ENCODE results near the gene SLC35A2. TPM values are rescaled to one million over a fixed set of nuclear protein-coding genes. Genes with fewer than 3 reads are reported as not detected.
"Not testable (repeated sequence)": the region's sequence is repeated elsewhere in the genome, so short reads cannot be mapped to it uniquely, and the experiment has no call there.

The SLC35A2 gene
- total RNA-seq, 2 donors from 2014 or later: 18.3 to 22.2 TPM

DNA sequence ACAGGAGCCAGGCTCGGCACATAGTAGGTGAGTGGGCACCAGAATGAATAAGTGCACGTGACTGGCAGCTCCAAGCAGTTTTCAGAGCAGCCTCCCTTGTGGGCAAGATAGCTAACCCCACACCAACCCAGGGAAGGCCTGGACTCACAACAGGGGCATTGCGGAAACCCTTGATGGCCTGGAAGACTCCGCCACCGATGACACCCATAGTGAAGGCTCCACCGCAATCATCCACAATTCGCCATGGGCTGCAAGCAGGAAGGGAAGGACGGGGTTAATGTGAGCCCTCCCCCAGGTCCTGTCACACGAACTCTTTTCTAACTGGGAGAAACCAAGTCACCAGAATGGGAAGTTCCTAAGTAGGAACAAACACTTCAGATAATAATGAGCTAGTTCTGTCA lies 14.8 kb downstream of the SLC35A2 start:
- H3K27ac Mint-ChIP-seq: peak overlapping the region; percentile 94 to 96
- ATAC-seq (no peak), DNase-seq (ENCODE audit: low spot score in 2 of 2) (no peak)
- no peaks in the 10 kb centered on the region for H3K9me3 Mint-ChIP-seq
- peaks cover 0 to 16% of the 10 kb centered on the region in 2 donors for H3K36me3 Mint-ChIP-seq

DNA sequence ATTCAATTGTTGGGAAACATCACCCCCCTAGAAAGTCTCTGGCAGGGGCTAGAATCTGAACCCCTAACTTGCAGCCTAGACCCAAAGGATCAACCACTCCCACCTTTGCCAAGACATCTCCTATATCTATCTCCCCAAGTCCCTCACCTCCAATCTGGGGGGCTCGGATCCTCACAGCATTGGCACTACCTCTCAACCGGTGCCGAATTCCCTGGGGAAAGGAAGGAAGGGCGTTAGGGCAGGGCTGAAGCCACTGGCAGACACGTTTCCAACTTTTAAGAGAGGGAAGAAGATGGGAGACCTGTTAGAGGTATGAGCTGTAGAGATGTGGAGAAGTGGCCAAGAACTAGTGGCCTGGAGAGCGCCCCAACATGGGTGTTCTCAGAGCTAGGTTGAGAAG lies 16.6 kb downstream of the SLC35A2 start:
- DNase-seq (ENCODE audit: low spot score in 2 of 2) (no peak), ATAC-seq (no peak)
- Mint-ChIP-seq H3K36me3 (peaks cover 0 to 16% of the 10 kb centered on the region in 2 donors), H3K27ac (peak overlapping the region in 1 of 2 donors; percentile 38), H3K9me3 (no peaks in the 10 kb centered on the region)

DNA sequence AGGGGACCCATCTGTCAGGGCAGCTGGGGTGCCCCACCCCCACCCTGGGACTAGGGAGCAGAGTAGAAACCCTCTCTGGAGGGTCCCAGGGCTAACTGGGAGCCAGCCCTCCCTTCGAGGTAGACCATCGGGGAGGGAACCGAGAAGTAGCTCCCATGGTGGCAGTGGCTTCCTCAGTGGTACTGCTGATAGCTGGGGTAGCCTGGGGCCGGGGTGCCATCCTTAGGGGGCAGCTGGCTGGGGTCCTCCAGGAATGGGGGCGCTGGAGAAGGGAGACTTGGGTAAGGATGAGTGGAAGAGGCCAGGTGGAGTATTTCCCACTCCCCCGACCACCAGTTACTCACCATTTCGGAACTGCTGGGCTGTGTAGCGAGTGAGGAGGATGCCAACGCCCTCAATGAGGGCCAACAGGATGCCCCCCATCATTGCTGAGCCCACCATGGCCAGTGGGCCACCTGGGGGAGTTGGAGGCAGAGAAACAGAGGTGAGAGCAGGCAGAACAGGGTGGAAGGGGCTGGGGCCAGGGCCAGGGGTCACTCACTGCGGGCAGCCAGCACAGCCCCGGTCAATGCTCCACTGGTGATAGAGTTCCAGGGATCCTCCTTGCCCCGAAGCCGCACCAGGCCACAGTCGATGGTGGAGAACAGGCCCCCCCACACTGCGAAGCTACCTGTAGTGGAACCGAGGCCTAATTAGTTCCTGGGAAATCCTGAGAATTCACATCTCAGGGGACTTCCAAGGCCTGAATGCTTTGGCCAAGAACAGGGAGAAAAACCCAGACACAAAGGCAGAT lies 17.7 kb downstream of the SLC35A2 start:
- Mint-ChIP-seq H3K27ac (peak overlapping the region; percentile 14 to 66), H3K36me3 (peaks cover 0 to 16% of the 10 kb centered on the region in 2 donors), H3K9me3 (no peaks in the 10 kb centered on the region)
- no peak for DNase-seq (ENCODE audit: low spot score in 2 of 2)
- ATAC-seq: no peak

DNA sequence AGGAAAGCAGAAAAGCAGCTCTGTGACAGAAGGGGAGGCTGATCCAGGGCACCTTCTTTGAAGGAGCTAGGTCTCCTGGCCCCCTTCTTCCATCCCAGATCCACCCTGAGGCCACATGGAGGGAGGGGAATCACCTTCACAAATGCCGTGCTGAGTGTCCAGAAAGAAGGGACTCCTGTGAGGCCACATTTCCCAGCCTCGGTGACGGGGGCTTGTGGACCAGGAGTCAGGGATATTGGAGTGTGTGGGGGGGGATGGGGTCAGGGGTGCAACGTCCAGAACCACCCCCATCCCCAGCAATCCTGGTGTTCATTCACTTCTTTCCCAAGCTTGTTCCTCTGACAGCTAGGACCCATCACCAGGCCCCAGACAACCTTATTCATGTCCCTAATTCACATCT lies 18.6 kb downstream of the SLC35A2 start:
- Mint-ChIP-seq H3K9me3 (no peaks in the 10 kb centered on the region), H3K27ac (no peak overlapping the region), H3K36me3 (peaks cover 0 to 11% of the 10 kb centered on the region in 2 donors)
- no peak for ATAC-seq
- DNase-seq (ENCODE audit: low spot score in 2 of 2): no peak

DNA sequence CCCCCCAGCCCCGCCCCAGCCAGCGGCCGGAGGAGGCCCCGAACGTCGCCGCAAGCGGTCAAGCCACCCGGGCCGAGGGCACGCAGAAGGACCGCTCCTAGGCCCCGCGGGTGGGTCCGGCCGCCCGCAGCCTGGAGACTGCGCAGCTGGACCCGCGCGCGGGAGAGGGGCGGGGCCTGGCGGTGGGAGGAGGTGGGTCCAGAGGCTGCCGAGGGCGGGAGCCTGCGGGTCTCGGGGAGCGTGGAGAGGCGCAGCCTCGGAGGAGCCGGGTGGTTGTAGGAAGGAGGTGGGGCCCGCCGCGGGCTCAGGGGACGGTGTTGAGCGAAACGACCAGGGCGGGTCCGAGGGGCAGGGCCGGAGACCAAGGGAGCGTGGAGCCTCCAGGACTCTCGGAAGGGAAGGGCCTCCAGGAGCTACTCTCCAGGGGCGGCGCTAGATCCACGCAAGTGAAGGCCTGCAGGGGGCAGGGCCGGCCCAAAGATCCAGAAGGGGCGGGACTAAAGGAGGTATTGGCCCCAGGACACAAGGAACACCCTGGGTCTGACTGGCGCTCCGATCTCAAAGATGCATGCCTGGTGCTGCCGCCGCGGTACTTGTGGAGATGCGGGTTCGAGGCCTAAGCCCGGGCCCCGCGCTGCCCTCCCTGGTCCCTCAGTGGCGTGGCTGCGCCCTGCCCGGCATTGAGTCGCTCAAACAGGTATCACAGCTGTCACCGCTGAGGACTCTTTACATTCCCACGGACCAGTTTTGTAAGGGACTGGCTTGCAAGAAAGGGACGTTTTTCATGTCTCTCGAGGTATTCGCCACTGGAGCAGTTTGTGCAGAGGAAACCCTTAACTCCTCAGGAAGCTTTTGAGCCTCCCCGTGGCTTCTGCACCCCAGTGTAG lies 19.8 kb downstream of the SLC35A2 start:
- peak; percentile 71 to 82 for DNase-seq (ENCODE audit: low spot score in 2 of 2)
- Mint-ChIP-seq H3K27ac (peak overlapping the region in 1 of 2 donors; percentile 86), H3K36me3 (no peaks in the 10 kb centered on the region), H3K9me3 (no peaks in the 10 kb centered on the region)
- peak; percentile 90 to 91 for ATAC-seq

DNA sequence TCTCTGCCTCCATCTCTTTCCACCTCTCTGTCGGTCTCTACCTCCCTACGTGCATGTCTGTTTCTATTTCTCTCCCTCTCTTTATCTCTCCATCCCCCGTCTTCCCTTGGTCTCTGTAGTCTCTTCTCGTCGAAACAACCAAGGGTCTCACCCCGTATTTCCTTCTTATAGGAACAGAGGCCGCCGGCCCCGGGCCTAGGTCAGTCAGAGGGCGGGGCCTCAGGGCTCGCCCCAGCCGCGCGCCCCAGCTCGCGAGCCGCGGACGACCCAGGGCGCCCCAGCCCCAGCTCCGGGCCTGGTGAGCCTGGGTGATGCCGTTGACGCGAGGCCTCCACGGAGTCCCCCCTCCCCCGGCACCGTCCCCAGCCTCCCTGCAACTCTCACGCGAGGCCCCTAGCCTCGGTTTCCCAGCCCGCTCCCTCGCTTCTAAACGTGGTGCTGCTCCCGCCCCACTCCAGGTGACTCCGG lies 20.5 kb downstream of the SLC35A2 start:
- ATAC-seq: peak; percentile 55 to 60

DNA sequence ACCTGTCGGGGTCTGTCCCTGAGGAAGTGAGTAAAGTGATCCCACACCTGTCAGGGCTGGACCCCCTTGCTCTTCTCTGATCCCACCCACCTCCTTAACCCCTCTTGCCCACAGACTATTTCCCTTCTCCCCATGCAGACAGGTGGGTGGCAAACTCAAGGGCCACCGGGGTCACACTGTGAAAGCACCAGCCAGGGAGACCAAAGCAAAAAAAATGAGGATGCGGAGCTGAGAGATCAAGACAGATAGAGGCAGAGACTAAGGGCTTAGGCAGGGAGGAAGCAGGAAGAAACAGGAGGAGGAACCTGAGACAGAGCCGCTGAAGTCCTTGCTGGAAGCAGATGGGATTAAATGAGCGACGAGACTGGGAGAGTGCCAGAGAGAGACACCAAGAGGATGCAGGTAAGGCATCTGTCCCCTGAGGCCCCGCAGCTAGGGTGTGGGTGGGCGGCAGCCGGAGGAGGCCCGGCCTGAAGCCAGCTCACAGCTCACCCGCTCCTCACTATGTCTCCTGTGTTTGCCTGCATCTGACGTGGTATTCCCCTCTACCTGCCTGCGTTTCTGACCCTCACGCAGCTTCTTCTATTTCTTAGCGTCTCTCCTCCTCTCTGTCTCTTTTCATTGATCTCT lies 21.0 kb downstream of the SLC35A2 start:
- DNase-seq (ENCODE audit: low spot score in 2 of 2) (no peak), ATAC-seq (peak in 1 of 2 donors; percentile 5)
- H3K27ac Mint-ChIP-seq: peak overlapping the region; percentile 86 to 94
- no peaks in the 10 kb centered on the region for H3K9me3 Mint-ChIP-seq
- H3K36me3 Mint-ChIP-seq: no peaks in the 10 kb centered on the region

More for the DNA sequence above, 20.5 kb downstream of the SLC35A2 start:
- Mint-ChIP-seq H3K36me3 (no peaks in the 10 kb centered on the region), H3K27ac (peak overlapping the region; percentile 86 to 94), H3K9me3 (no peaks in the 10 kb centered on the region)
- peak in 1 of 2 donors; percentile 28 for DNase-seq (ENCODE audit: low spot score in 2 of 2)

DNA sequence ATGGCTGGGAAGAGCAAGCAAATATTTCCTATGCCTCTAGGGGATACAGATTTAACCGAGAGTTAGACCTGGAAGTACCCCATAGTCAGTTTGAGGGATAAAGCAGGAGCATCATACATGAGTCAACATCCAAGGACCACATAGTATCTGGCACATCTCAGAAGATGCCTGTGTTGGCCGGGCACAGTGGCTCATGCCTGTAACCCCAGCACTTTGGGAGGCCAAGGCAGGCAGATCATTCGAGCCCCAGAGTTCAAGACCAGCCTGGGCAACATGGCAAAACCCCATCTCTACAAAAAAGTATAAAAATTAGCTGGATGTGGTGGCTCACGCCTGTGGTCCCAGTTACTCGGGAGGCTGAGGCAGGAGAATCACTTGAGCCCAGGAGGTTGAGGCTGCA lies 24.9 kb downstream of the SLC35A2 start:
- DNase-seq (ENCODE audit: low spot score in 2 of 2); H3K36me3 Mint-ChIP-seq; ATAC-seq; H3K27ac Mint-ChIP-seq; H3K9me3 Mint-ChIP-seq: not testable (repeated sequence)

DNA sequence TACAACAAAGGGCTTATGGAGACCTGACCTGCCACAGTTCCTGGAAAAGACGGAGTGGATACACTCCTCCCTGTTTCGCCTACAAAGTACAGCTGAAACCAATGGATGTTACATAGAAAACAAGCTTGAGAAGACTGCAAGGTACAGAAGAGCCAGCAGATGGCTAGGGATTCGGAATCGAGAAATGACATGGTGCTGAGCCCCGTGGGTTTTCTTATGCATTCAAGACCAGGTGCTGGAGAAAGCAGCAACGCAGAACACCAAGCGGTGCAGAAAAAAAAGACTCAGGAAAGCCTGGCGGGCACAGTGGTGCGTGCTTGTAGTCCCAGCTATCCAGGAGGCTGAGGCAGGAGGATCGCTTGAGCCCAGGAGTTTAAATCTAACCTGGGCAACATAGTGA lies 27.7 kb downstream of the SLC35A2 start:
- no peaks in the 10 kb centered on the region for H3K9me3 Mint-ChIP-seq
- H3K36me3 Mint-ChIP-seq: no peaks in the 10 kb centered on the region
- no peak for DNase-seq (ENCODE audit: low spot score in 2 of 2)
- ATAC-seq: no peak
- H3K27ac Mint-ChIP-seq: no peak overlapping the region

DNA sequence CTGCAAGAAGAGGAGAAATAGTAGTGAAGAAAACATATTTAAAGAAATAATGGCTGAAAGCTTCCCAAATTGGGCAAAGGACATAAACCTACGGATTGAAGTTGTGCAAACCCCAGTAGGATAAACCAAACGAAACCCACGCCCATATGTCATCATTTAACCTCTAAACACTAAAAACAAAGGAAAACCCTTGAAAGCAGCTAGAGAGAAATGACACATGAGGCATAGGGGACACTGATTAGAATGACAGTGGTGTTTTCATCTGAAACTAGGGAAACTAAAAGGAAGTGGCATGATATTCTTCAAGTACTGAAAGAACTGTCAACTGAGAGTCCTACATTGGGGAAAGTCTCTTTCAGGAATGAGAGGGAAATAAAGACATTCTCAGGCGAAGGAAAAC lies 34.5 kb downstream of the SLC35A2 start:
- not testable (repeated sequence) for H3K36me3 Mint-ChIP-seq; H3K27ac Mint-ChIP-seq; DNase-seq (ENCODE audit: low spot score in 2 of 2); H3K9me3 Mint-ChIP-seq; ATAC-seq

DNA sequence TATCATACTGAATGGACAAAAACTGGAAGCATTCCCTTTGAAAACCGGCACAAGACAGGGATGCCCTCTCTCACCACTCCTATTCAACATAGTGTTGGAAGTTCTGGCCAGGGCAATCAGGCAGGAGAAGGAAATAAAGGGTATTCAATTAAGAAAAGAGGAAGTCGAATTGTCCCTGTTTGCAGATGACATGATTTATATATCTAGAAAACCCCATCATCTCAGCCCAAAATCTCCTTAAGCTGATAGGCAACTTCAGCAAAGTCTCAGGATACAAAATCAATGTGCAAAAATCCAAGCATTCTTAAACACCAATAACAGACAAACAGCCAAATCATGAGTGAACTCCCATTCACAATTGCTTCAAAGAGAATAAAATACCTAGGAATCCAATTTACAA lies 39.4 kb downstream of the SLC35A2 start:
- not testable (repeated sequence) for H3K9me3 Mint-ChIP-seq; H3K36me3 Mint-ChIP-seq; ATAC-seq; DNase-seq (ENCODE audit: low spot score in 2 of 2); H3K27ac Mint-ChIP-seq

DNA sequence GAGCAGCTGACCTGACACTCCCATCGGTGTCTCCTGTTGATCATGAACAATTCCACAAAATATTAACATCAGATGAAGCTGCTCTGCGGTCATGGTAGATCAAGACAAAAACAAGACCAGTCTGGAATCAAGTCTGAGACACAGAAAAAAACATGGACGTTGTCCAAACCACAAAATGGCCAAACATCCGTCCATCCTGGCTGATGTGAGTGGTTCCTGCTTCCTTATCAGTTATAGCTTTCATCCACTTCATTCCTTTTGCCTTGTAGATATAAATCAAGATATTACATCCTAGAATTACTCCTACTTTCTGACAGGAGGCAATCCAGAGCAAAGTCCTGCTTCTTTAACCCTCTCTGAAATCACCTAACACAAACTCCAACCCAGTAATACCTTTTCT lies 47.2 kb downstream of the SLC35A2 start:
- no peak for ATAC-seq
- no peak overlapping the region for H3K27ac Mint-ChIP-seq
- H3K36me3 Mint-ChIP-seq: no peaks in the 10 kb centered on the region

DNA sequence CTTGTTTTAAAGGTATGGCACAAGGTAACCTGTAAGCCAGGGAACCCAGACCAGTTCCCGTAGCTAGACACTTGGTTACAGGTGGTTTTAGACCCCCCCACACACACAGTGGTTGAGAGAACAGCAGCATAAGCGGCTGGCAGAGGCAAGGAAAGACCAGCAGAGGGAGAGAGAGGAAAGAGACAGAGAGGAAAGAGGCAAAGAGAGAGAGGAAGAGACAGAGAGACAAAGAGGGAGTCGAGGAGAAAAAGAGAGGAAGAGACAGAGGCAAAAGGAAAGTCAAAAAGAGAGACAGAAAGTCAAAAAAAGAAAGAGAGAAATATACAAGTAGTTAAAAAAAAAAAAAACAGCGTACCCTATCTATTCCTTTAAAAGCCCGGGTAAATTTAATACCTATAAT lies 56.5 kb downstream of the SLC35A2 start:
- H3K36me3 Mint-ChIP-seq: no peaks in the 10 kb centered on the region
- H3K27ac Mint-ChIP-seq: no peak overlapping the region
- no peaks in the 10 kb centered on the region for H3K9me3 Mint-ChIP-seq
- DNase-seq (ENCODE audit: low spot score in 2 of 2): no peak
- no peak for ATAC-seq

More for the DNA sequence above, 47.2 kb downstream of the SLC35A2 start:
- DNase-seq (ENCODE audit: low spot score in 2 of 2): no peak
- no peaks in the 10 kb centered on the region for H3K9me3 Mint-ChIP-seq

DNA sequence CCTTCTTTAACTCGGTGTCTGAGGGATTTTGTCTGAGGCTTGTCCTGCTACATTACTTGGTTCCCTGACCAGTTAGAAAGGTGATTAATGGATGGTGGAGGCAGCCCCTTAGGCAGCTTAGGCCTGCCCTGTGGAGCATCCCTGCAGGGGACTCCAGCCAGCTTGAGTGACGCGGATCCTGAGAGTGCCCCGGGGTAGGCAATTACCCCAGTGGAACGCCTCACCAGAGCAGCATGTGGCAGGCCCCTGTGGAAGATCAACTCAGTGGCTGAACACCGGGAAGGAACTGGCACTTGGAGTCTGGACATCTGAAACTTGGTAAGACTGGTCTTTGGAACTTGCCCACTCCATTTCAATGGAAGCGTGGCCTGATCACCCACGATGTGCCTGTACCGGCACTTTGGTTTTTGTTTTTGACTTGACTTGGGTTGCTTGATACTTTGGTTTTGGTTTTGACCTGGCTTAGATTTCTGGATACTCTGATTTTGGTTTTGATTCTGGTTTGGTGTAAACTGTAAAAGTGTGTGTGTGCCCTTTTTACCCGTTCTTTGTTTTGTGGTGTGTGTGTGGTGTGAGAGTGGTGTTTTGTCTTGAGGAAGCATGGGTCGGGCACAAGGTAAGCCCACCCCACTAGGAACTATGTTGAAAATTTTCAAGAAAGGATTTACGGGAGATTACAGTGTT lies 57.2 kb downstream of the SLC35A2 start:
- H3K9me3 Mint-ChIP-seq; DNase-seq (ENCODE audit: low spot score in 2 of 2); H3K27ac Mint-ChIP-seq; H3K36me3 Mint-ChIP-seq; ATAC-seq: not testable (repeated sequence)

DNA sequence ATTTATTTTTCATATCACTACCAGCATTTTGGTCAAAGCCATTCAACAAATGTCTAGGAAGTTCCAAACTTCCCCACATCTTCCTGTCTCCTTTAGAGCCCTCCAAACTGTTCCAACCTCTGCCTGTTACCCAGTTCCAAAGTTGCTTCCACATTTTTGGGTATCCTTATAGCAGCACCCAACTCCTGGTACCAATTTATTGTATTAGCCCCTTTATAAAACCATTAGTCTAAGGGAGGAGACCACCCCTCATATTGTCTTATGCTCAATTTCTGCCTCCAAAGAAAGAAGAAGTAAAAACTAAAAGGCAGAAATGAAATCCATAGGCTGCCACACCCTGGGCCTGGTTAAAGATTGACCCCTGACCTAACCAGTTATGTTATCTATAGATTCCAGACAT lies 58.0 kb downstream of the SLC35A2 start:
- H3K9me3 Mint-ChIP-seq; H3K36me3 Mint-ChIP-seq; ATAC-seq; DNase-seq (ENCODE audit: low spot score in 2 of 2): not testable (repeated sequence)
- peak overlapping the region in 1 of 2 donors; percentile 46 for H3K27ac Mint-ChIP-seq
